Measurements from ENCODE around the gene LPP. TPM values are rescaled to one million over a fixed set of nuclear protein-coding genes. Genes with fewer than 3 reads are reported as not detected.
A peak's percentile ranks its signal among the peaks of the same experiment; 100 is the strongest.

LPP gene
- total and polyA plus RNA-seq, 9 of the 15 experiments (the other 6 are each of a cell fraction or from before 2014, with no cell fraction given) = 0.07 to 0.18 TPM; not detected in 7

DNA sequence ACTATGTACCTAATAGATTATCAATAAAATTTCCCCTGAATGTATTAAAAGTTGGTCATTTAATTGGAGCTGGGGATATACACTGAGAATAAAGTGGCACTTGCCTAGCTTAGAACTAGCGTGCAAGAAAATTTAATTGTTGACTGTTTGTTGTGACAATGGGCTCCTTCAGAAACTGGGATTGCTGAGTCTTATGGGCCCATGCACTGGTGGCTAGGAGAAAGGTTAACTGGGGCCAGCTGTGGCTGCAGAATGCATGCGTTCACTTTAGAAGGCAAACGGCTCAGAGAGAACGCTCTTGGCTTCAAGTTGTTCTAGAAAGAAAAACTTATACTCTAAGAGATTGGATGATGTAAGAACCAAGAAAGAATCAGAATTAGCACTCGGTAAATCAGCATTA is 18.7 kb upstream of the LPP start (continued):
- TF ChIP-seq TSC22D4 (tag; IDR thresholded peaks at IDR 0.05) = no peak
- no peak for TF ChIP-seq BMI1 (IDR thresholded peaks at IDR 0.05; ENCODE audit: low read length)
- TF ChIP-seq TAF7 (tag; IDR thresholded peaks at IDR 0.05) = no peak
- TF ChIP-seq, protein P1, sequence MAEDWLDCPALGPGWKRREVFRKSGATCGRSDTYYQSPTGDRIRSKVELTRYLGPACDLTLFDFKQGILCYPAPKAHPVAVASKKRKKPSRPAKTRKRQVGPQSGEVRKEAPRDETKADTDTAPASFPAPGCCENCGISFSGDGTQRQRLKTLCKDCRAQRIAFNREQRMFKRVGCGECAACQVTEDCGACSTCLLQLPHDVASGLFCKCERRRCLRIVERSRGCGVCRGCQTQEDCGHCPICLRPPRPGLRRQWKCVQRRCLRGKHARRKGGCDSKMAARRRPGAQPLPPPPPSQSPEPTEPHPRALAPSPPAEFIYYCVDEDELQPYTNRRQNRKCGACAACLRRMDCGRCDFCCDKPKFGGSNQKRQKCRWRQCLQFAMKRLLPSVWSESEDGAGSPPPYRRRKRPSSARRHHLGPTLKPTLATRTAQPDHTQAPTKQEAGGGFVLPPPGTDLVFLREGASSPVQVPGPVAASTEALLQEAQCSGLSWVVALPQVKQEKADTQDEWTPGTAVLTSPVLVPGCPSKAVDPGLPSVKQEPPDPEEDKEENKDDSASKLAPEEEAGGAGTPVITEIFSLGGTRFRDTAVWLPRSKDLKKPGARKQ (CRISPR knock-in tag; IDR thresholded peaks at IDR 0.05) = no peak
- TF ChIP-seq PTBP1 (IDR thresholded peaks at IDR 0.05; ENCODE audit: low read depth, low read length) = no peak
- no peak for TF ChIP-seq CHD1 (IDR thresholded peaks at IDR 0.05; ENCODE audit: low read length)

DNA sequence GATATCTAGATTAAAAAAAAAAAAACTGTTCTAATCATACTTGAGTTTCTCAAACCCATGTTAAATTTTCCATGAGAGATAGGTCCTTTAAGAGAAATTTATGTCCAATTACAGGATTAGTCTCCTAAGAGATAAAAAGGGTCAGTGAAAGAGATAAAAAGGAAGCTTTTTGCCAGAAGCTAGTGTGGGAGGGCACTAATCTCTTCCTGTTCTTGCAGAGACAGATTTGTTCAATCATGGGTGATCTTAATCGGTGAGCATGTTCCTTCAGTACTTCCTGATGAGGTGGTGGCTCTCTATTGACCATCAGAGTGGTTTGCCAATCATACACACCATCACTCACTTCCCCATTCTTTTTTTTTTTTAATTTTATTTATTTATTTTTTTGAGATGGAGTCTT is 16.9 kb upstream of the LPP start:
- Histone ChIP-seq H3K27ac (ENCODE audit: extremely low read depth, low read depth, low read length) (no peak overlapping the region), H3K9ac (ENCODE audit: insufficient read depth in 1 of 2, low read depth in 2 of 2, low read length in 2 of 2) (no peak overlapping the region), H3K27me3 (ENCODE audit: control insufficient read depth in 2 of 2, insufficient read depth in 2 of 2, low read length in 2 of 2) (no peaks in the 10 kb centered on the region), H3K79me2 (ENCODE audit: control insufficient read depth, insufficient read depth, low read length) (no peaks in the 10 kb centered on the region), H3K36me3 (ENCODE audit: control insufficient read depth, insufficient read depth, low read length) (no peaks in the 10 kb centered on the region), H3K9me3 (replicated peaks; ENCODE audit: control insufficient read depth, insufficient read depth, low read depth, low read length) (no peaks in the 10 kb centered on the region), H3K9me1 (ENCODE audit: control insufficient read depth, insufficient read depth, low read length) (no peaks in the 10 kb centered on the region), H3K4me1 (replicated peaks in 1 of 2; ENCODE audit: control insufficient read depth in 2 of 2, insufficient read depth in 2 of 2, low read length in 2 of 2) (no peaks in the 10 kb centered on the region), H3K4me3 (no peak overlapping the region), H3K4me2 (ENCODE audit: insufficient read depth, low read length) (no peak overlapping the region), H2AFZ (ENCODE audit: low read depth, low read length) (no peak overlapping the region), H4K20me1 (replicated peaks; ENCODE audit: control insufficient read depth, insufficient read depth, low read length) (no peaks in the 10 kb centered on the region)
- intact Hi-C loops (cut with micrococcal nuclease) (no loop called here), in situ Hi-C loops (cut with MboI) (no loop called here)
- TF ChIP-seq NCOA1 (IDR thresholded peaks at IDR 0.05; ENCODE audit: low read depth) (no peak), RCOR1 (IDR thresholded peaks at IDR 0.05; ENCODE audit: borderline replicate concordance in 1 of 2, low read depth in 2 of 2, low read length in 2 of 2) (0 out of 4 replicates have a peak, but pooled peaks of 1 of the 2 experiments have one; percentile 28)
- POLR2A ChIA-PET = no interaction called here
- BruUV-seq (replicated peaks) = no TSS peak
- WGBS (ENCODE audit: insufficient coverage, low coverage, missing lambda C conversion rate) = 0% methylated on average over 1 of the region's 1 CpG
- DNase-seq (ENCODE audit: extremely low read depth in 1 of 4, low spot score in 3 of 4) (no peak), FAIRE-seq (no peak), ATAC-seq (no peak)
- CTCF ChIA-PET (ENCODE audit: low intra/inter-chr PET ratio) = no interaction called here

All from K562 (cell line).